GM21576 (cell line): ENCODE results near the gene TEX36.
"Not testable (repeated sequence)": the region's sequence is repeated elsewhere in the genome, so short reads cannot be mapped to it uniquely, and the experiment has no call there.

Experiments used
- ATAC-seq: cut with Tn5 transposase; IDR thresholded peaks from one replicate; pipeline ENCODE4 v1.9.1; 2021; ENCODE audit warnings: mild to moderate bottlenecking, moderate library complexity; ENCODE audit not compliant: unreplicated experiment

The TEX36 gene

GRCh38 chr10:125683063-125683462 is at the start of gene TEX36:
Gene TEX36, minus strand, starts transcription at chr10:125683163. Its CDS starts 174 bp downstream, at chr10:125682989.
- ATAC-seq = no peak

GRCh38 chr10:125727436-125727835 is 44.5 kb upstream of the TEX36 start:
- ATAC-seq = no peak

GRCh38 chr10:125726914-125727313 is 44.0 kb upstream of the TEX36 start:
- ATAC-seq = no peak

- ATAC-seq = no peak
These were observed 39.8 kb upstream of the TEX36 start for GRCh38 chr10:125722811-125723210.

GRCh38 chr10:125721035-125721434 is 38.1 kb upstream of the TEX36 start:
- no peak for ATAC-seq

GRCh38 chr10:125720002-125720382 is 37.0 kb upstream of the TEX36 start:
- ATAC-seq = no peak

GRCh38 chr10:125719173-125720001 is 36.4 kb upstream of the TEX36 start, which contains the start of gene EDRF1:
Gene EDRF1, plus strand, starts transcription at chr10:125719709. Its CDS starts 99 bp downstream, at chr10:125719808.
- ATAC-seq = peak; percentile 91

- not testable (repeated sequence) for ATAC-seq
These were observed 31.8 kb upstream of the TEX36 start for GRCh38 chr10:125714728-125715127.

- ATAC-seq = no peak
These were observed 28.3 kb upstream of the TEX36 start for GRCh38 chr10:125711110-125711750.

- no peak for ATAC-seq
These were observed 26.9 kb upstream of the TEX36 start for GRCh38 chr10:125709553-125710474.

GRCh38 chr10:125708971-125709503 is 26.1 kb upstream of the TEX36 start:
- ATAC-seq = no peak

- ATAC-seq = no peak
These were observed 24.8 kb upstream of the TEX36 start for GRCh38 chr10:125707541-125708468.

GRCh38 chr10:125700355-125700911 is 17.5 kb upstream of the TEX36 start:
- no peak for ATAC-seq

GRCh38 chr10:125699562-125700143 is 16.7 kb upstream of the TEX36 start:
- ATAC-seq = no peak

- no peak for ATAC-seq
These were observed 15.6 kb upstream of the TEX36 start for GRCh38 chr10:125698481-125698998.

- not testable (repeated sequence) for ATAC-seq
These were observed 13.9 kb upstream of the TEX36 start for GRCh38 chr10:125696884-125697283.

- no peak for ATAC-seq
These were observed 11.9 kb upstream of the TEX36 start for GRCh38 chr10:125694883-125695282.

GRCh38 chr10:125693524-125693847 is 10.5 kb upstream of the TEX36 start:
- ATAC-seq = no peak
